Retinal pigment epithelial cell (primary cell): ENCODE results near the gene LRRC3.

Experiments used
- DNase-seq: peaks from one replicate; pipeline ENCODE4 v3.0.0-alpha.2; 2010; ENCODE audit warnings: low read depth
- H3K4me3 ChIP-seq: 2 replicates; pipeline ENCODE4 v1.5.1; 2011; ENCODE audit warnings: mild to moderate bottlenecking, low read length, control low read depth, moderate library complexity
- CTCF ChIP-seq: conservative IDR thresholded peaks from 2 replicates; pipeline ENCODE4 v1.5.1; 2011; ENCODE audit warnings: low read depth, low read length, control low read depth, inconsistent platforms

The LRRC3 gene

GRCh38 chr21:44456214-44456914 is 1.1 kb downstream of the LRRC3 start:
- TF ChIP-seq CTCF, result no peak
- H3K4me3 ChIP-seq, result peak overlapping the region; percentile 46
- DNase-seq, result no peak

GRCh38 chr21:44456915-44457736 is 1.8 kb downstream of the LRRC3 start:
- no peak for TF ChIP-seq CTCF
- no peak for DNase-seq
- no peak overlapping the region for H3K4me3 ChIP-seq

- TF ChIP-seq CTCF, result no peak
- H3K4me3 ChIP-seq, result no peak overlapping the region
- DNase-seq, result no peak
Measured at GRCh38 chr21:44458971-44459711, 3.8 kb downstream of the LRRC3 start.

GRCh38 chr21:44459712-44460440 is 4.6 kb downstream of the LRRC3 start:
- no peak for DNase-seq
- TF ChIP-seq CTCF, result no peak
- no peak overlapping the region for H3K4me3 ChIP-seq

GRCh38 chr21:44460441-44460755 is 5.1 kb downstream of the LRRC3 start:
- no peak for TF ChIP-seq CTCF
- no peak overlapping the region for H3K4me3 ChIP-seq
- no peak for DNase-seq

GRCh38 chr21:44461005-44461404 is 5.7 kb downstream of the LRRC3 start:
- no peak for TF ChIP-seq CTCF
- no peak overlapping the region for H3K4me3 ChIP-seq
- no peak for DNase-seq
